ENCODE measurements around the gene CRELD1. TPM values are rescaled to one million over a fixed set of nuclear protein-coding genes. Genes with fewer than 3 reads are reported as not detected.

The CRELD1 gene
- total and polyA plus RNA-seq, 2 of the 13 experiments (the other 11 are each of a cell fraction or from before 2014, with no cell fraction given) = 27.1 to 61.9 TPM

DNA sequence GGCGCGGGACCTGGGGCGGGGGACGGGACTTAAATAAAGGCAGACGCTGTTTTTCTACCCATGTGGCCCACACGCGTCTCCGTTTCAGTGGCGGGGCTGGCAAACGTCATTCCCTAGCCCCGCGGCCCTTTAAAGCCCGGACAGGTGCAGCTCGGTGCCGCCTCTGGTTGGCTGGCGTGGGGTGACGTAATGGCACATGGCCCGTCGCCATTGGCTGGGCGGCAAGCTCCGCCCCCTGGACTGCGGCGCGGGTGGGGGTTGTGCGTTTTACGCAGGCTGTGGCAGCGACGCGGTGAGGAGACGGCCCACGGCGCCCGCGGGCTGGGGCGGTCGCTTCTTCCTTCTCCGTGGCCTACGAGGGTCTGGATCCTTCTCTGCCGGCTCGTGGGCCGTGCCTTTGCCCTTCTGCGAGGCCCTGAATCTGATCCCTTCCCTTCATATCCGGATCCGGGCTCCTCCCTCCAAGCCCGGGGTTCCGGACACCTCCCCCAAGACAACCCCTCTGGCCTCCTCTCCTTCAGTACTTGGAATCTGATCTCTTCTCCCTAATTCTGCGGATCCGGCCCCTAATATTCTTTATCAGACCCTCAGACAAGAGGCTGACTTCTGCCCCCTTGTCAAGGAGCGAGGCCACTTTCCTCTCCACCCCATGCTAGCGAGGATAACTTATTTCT, at the start of gene CRELD1 (continued):
- TF ChIP-seq, protein P1, sequence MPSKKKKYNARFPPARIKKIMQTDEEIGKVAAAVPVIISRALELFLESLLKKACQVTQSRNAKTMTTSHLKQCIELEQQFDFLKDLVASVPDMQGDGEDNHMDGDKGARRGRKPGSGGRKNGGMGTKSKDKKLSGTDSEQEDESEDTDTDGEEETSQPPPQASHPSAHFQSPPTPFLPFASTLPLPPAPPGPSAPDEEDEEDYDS (CRISPR knock-in tag; IDR thresholded peaks at IDR 0.05) = peak; percentile 97
- TF ChIP-seq RBAK (CRISPR knock-in tag; IDR thresholded peaks at IDR 0.05) (peak; percentile 71; the same call in 1 of the 2 replicates), ATF1 (CRISPR knock-in tag; IDR thresholded peaks at IDR 0.05) (peak; percentile 86), ARID2 (CRISPR knock-in tag; IDR thresholded peaks at IDR 0.05; ENCODE audit: borderline replicate concordance) (no peak), ZNF446 (CRISPR knock-in tag; IDR thresholded peaks at IDR 0.05) (peak; percentile 22; the same call in 1 of the 2 replicates), RFXANK (CRISPR knock-in tag; IDR thresholded peaks at IDR 0.05) (peak; percentile 92), HOXD1 (CRISPR knock-in tag; IDR thresholded peaks at IDR 0.05) (no peak), SKI (IDR thresholded peaks at IDR 0.05; ENCODE audit: partially characterized antibody) (no peak), EED (CRISPR knock-in tag; IDR thresholded peaks at IDR 0.05) (no peak)
- TF ChIP-seq, protein P2, sequence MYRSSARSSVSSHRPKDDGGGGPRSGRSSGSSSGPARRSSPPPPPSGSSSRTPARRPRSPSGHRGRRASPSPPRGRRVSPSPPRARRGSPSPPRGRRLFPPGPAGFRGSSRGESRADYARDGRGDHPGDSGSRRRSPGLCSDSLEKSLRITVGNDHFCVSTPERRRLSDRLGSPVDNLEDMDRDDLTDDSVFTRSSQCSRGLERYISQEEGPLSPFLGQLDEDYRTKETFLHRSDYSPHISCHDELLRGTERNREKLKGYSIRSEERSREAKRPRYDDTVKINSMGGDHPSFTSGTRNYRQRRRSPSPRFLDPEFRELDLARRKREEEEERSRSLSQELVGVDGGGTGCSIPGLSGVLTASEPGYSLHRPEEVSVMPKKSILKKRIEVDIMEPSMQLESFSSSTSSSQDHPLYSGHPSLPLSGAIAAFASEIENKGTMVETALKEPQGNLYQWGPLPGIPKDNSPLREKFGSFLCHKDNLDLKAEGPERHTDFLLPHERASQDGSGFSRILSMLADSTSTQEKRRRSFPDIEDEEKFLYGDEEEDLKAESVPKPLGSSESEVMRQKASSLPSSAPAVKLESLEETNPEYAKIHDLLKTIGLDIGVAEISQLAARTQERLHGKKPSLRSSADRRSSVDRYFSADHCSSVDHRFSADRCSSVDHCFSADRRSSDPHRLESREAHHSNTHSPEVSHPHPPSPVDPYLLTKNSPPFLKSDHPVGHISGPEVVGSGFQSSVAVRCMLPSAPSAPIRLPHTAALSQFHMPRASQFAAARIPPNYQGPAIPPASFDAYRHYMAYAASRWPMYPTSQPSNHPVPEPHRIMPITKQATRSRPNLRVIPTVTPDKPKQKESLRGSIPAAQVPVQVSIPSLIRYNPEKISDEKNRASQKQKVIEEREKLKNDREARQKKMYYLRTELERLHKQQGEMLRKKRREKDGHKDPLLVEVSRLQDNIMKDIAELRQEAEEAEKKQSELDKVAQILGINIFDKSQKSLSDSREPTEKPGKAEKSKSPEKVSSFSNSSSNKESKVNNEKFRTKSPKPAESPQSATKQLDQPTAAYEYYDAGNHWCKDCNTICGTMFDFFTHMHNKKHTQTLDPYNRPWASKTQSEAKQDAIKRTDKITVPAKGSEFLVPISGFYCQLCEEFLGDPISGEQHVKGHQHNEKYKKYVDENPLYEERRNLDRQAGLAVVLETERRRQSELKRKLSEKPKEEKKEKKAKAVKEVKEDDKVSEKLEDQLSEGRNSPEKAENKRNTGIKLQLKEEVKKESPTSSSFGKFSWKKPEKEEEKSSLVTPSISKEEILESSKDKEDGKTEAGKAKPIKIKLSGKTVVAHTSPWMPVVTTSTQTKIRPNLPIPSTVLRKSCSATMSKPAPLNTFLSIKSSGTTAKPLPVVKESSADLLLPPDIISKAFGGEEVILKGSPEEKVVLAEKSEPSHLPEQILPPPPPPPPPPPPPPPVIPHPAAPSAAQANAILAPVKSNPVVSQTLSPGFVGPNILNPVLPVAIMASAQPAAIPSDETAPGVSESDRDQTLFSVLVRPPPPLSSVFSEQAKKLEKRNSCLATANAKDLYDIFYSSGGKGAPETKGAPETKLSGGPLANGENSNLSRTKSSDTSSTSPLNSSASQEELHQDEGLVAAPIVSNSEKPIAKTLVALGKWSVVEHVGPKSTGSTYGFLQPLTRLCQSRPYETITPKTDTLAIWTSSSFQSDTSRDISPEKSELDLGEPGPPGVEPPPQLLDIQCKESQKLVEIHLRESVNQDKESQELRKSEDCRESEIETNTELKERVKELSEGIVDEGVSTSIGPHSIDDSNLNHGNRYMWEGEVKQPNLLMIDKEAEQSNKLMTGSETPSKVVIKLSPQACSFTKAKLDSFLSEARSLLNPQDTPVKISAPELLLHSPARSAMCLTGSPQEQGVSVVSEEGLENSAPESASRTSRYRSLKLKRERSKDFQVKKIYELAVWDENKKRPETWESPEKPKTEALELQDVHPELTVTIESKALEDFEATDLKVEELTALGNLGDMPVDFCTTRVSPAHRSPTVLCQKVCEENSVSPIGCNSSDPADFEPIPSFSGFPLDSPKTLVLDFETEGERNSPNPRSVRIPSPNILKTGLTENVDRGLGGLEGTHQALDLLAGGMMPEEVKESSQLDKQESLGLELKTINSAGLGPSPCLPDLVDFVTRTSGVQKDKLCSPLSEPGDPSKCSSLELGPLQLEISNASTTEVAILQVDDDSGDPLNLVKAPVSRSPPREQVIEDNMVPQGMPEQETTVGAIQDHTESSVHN (CRISPR knock-in tag; IDR thresholded peaks at IDR 0.05) = no peak
- TF ChIP-seq, protein P3, sequence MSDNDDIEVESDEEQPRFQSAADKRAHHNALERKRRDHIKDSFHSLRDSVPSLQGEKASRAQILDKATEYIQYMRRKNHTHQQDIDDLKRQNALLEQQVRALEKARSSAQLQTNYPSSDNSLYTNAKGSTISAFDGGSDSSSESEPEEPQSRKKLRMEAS (IDR thresholded peaks at IDR 0.05) = peak; percentile 96
